ENCODE data around the gene KRTAP1-1. TPM values are rescaled to one million over a fixed set of nuclear protein-coding genes. Genes with fewer than 3 reads are reported as not detected.

Gene KRTAP1-1
- polyA plus RNA-seq, 2 of the 4 experiments (the other 2 are of a cell fraction): not detected

Small RNA genes within 50 kb of the gene (small RNA-seq; reads per million reads assigned to genes)
- gene KRTAP3-4P: 0 reads per million in 6 experiments

Other genes starting within 250 kb of the KRTAP1-1 start
Only the 30 nearest of the 37 such genes appear.
- not detected in 2 replicates for gene KRT12, start 174.2 kb downstream of the KRTAP1-1 start, polyA plus RNA-seq (2011; rRNA removed)
- not detected in 3 replicates for gene KRT12, start 174.2 kb downstream of the KRTAP1-1 start, polyA plus RNA-seq (2017; fragmentation: RNase III; extraction: RNeasy Plus Mini Kit Qiagen cat#74134 plus additional on column Dnase treatment)
- gene KRT20, start 156.2 kb downstream of the KRTAP1-1 start, polyA plus RNA-seq (2011; rRNA removed): 0.28 and 0.34 TPM in 2 replicates
- gene KRT20, start 156.2 kb downstream of the KRTAP1-1 start, polyA plus RNA-seq (2017; fragmentation: RNase III; extraction: RNeasy Plus Mini Kit Qiagen cat#74134 plus additional on column Dnase treatment): not detected in 3 replicates
- gene KRT23, start 103.8 kb downstream of the KRTAP1-1 start, polyA plus RNA-seq (2011; rRNA removed): not detected in 2 replicates
- not detected in 3 replicates for gene KRT23, start 103.8 kb downstream of the KRTAP1-1 start, polyA plus RNA-seq (2017; fragmentation: RNase III; extraction: RNeasy Plus Mini Kit Qiagen cat#74134 plus additional on column Dnase treatment)
- gene KRT39, start 74.5 kb downstream of the KRTAP1-1 start, polyA plus RNA-seq (2011; rRNA removed): not detected in 2 replicates
- not detected in 3 replicates for gene KRT39, start 74.5 kb downstream of the KRTAP1-1 start, polyA plus RNA-seq (2017; fragmentation: RNase III; extraction: RNeasy Plus Mini Kit Qiagen cat#74134 plus additional on column Dnase treatment)
- not detected in 2 replicates for gene KRT40, start 57.1 kb downstream of the KRTAP1-1 start, polyA plus RNA-seq (2011; rRNA removed)
- gene KRT40, start 57.1 kb downstream of the KRTAP1-1 start, polyA plus RNA-seq (2017; fragmentation: RNase III; extraction: RNeasy Plus Mini Kit Qiagen cat#74134 plus additional on column Dnase treatment): not detected in 3 replicates
- gene KRTAP3-3, start 47.3 kb downstream of the KRTAP1-1 start, polyA plus RNA-seq (2011; rRNA removed): not detected in 2 replicates
- not detected in 3 replicates for gene KRTAP3-3, start 47.3 kb downstream of the KRTAP1-1 start, polyA plus RNA-seq (2017; fragmentation: RNase III; extraction: RNeasy Plus Mini Kit Qiagen cat#74134 plus additional on column Dnase treatment)
- gene KRTAP3-2, start 41.5 kb downstream of the KRTAP1-1 start, polyA plus RNA-seq (2011; rRNA removed): not detected in 2 replicates
- gene KRTAP3-2, start 41.5 kb downstream of the KRTAP1-1 start, polyA plus RNA-seq (2017; fragmentation: RNase III; extraction: RNeasy Plus Mini Kit Qiagen cat#74134 plus additional on column Dnase treatment): not detected in 3 replicates
- gene KRTAP3-1, start 32.3 kb downstream of the KRTAP1-1 start, polyA plus RNA-seq (2011; rRNA removed): not detected in 2 replicates
- gene KRTAP3-1, start 32.3 kb downstream of the KRTAP1-1 start, polyA plus RNA-seq (2017; fragmentation: RNase III; extraction: RNeasy Plus Mini Kit Qiagen cat#74134 plus additional on column Dnase treatment): not detected in 3 replicates
- not detected in 2 replicates for gene KRTAP1-5, start 14.2 kb downstream of the KRTAP1-1 start, polyA plus RNA-seq (2011; rRNA removed)
- not detected in 3 replicates for gene KRTAP1-5, start 14.2 kb downstream of the KRTAP1-1 start, polyA plus RNA-seq (2017; fragmentation: RNase III; extraction: RNeasy Plus Mini Kit Qiagen cat#74134 plus additional on column Dnase treatment)
- gene KRTAP1-4, start 11.3 kb downstream of the KRTAP1-1 start, polyA plus RNA-seq (2011; rRNA removed): not detected in 2 replicates
- gene KRTAP1-4, start 11.3 kb downstream of the KRTAP1-1 start, polyA plus RNA-seq (2017; fragmentation: RNase III; extraction: RNeasy Plus Mini Kit Qiagen cat#74134 plus additional on column Dnase treatment): not detected in 3 replicates
- gene KRTAP1-3, start 6.6 kb downstream of the KRTAP1-1 start, polyA plus RNA-seq (2011; rRNA removed): not detected in 2 replicates
- gene KRTAP1-3, start 6.6 kb downstream of the KRTAP1-1 start, polyA plus RNA-seq (2017; fragmentation: RNase III; extraction: RNeasy Plus Mini Kit Qiagen cat#74134 plus additional on column Dnase treatment): not detected in 3 replicates
- gene KRTAP2-1, start 5.9 kb upstream of the KRTAP1-1 start, polyA plus RNA-seq (2011; rRNA removed): not detected in 2 replicates
- not detected in 3 replicates for gene KRTAP2-1, start 5.9 kb upstream of the KRTAP1-1 start, polyA plus RNA-seq (2017; fragmentation: RNase III; extraction: RNeasy Plus Mini Kit Qiagen cat#74134 plus additional on column Dnase treatment)
- gene KRTAP2-2, start 13.8 kb upstream of the KRTAP1-1 start, polyA plus RNA-seq (2011; rRNA removed): not detected in 2 replicates
- gene KRTAP2-2, start 13.8 kb upstream of the KRTAP1-1 start, polyA plus RNA-seq (2017; fragmentation: RNase III; extraction: RNeasy Plus Mini Kit Qiagen cat#74134 plus additional on column Dnase treatment): not detected in 3 replicates
- gene KRTAP2-3, start 18.7 kb upstream of the KRTAP1-1 start, polyA plus RNA-seq (2011; rRNA removed): not detected in 2 replicates
- gene KRTAP2-3, start 18.7 kb upstream of the KRTAP1-1 start, polyA plus RNA-seq (2017; fragmentation: RNase III; extraction: RNeasy Plus Mini Kit Qiagen cat#74134 plus additional on column Dnase treatment): 0.10 TPM in 1 of 3 replicates, not detected in the others
- gene KRTAP2-4, start 24.4 kb upstream of the KRTAP1-1 start, polyA plus RNA-seq (2011; rRNA removed): not detected in 2 replicates
- not detected in 3 replicates for gene KRTAP2-4, start 24.4 kb upstream of the KRTAP1-1 start, polyA plus RNA-seq (2017; fragmentation: RNase III; extraction: RNeasy Plus Mini Kit Qiagen cat#74134 plus additional on column Dnase treatment)
- not detected in 2 replicates for gene KRTAP4-7, start 42.7 kb upstream of the KRTAP1-1 start, polyA plus RNA-seq (2011; rRNA removed)
- not detected in 3 replicates for gene KRTAP4-7, start 42.7 kb upstream of the KRTAP1-1 start, polyA plus RNA-seq (2017; fragmentation: RNase III; extraction: RNeasy Plus Mini Kit Qiagen cat#74134 plus additional on column Dnase treatment)
- gene KRTAP4-8, start 56.7 kb upstream of the KRTAP1-1 start, polyA plus RNA-seq (2011; rRNA removed): not detected in 2 replicates
- not detected in 3 replicates for gene KRTAP4-8, start 56.7 kb upstream of the KRTAP1-1 start, polyA plus RNA-seq (2017; fragmentation: RNase III; extraction: RNeasy Plus Mini Kit Qiagen cat#74134 plus additional on column Dnase treatment)
- not detected in 2 replicates for gene KRTAP4-16, start 60.8 kb upstream of the KRTAP1-1 start, polyA plus RNA-seq (2011; rRNA removed)
- gene KRTAP4-16, start 60.8 kb upstream of the KRTAP1-1 start, polyA plus RNA-seq (2017; fragmentation: RNase III; extraction: RNeasy Plus Mini Kit Qiagen cat#74134 plus additional on column Dnase treatment): not detected in 3 replicates
- not detected in 2 replicates for gene KRTAP4-9, start 63.9 kb upstream of the KRTAP1-1 start, polyA plus RNA-seq (2011; rRNA removed)
- gene KRTAP4-9, start 63.9 kb upstream of the KRTAP1-1 start, polyA plus RNA-seq (2017; fragmentation: RNase III; extraction: RNeasy Plus Mini Kit Qiagen cat#74134 plus additional on column Dnase treatment): not detected in 3 replicates
- gene KRTAP4-11, start 76.9 kb upstream of the KRTAP1-1 start, polyA plus RNA-seq (2011; rRNA removed): not detected in 2 replicates
- gene KRTAP4-11, start 76.9 kb upstream of the KRTAP1-1 start, polyA plus RNA-seq (2017; fragmentation: RNase III; extraction: RNeasy Plus Mini Kit Qiagen cat#74134 plus additional on column Dnase treatment): not detected in 3 replicates
- not detected in 2 replicates for gene KRTAP4-12, start 82.7 kb upstream of the KRTAP1-1 start, polyA plus RNA-seq (2011; rRNA removed)
- gene KRTAP4-12, start 82.7 kb upstream of the KRTAP1-1 start, polyA plus RNA-seq (2017; fragmentation: RNase III; extraction: RNeasy Plus Mini Kit Qiagen cat#74134 plus additional on column Dnase treatment): not detected in 3 replicates
- not detected in 2 replicates for gene KRTAP4-6, start 99.1 kb upstream of the KRTAP1-1 start, polyA plus RNA-seq (2011; rRNA removed)
- gene KRTAP4-6, start 99.1 kb upstream of the KRTAP1-1 start, polyA plus RNA-seq (2017; fragmentation: RNase III; extraction: RNeasy Plus Mini Kit Qiagen cat#74134 plus additional on column Dnase treatment): not detected in 3 replicates
- not detected in 2 replicates for gene KRTAP4-5, start 108.4 kb upstream of the KRTAP1-1 start, polyA plus RNA-seq (2011; rRNA removed)
- gene KRTAP4-5, start 108.4 kb upstream of the KRTAP1-1 start, polyA plus RNA-seq (2017; fragmentation: RNase III; extraction: RNeasy Plus Mini Kit Qiagen cat#74134 plus additional on column Dnase treatment): not detected in 3 replicates
- gene KRTAP4-4, start 119.3 kb upstream of the KRTAP1-1 start, polyA plus RNA-seq (2011; rRNA removed): not detected in 2 replicates
- not detected in 3 replicates for gene KRTAP4-4, start 119.3 kb upstream of the KRTAP1-1 start, polyA plus RNA-seq (2017; fragmentation: RNase III; extraction: RNeasy Plus Mini Kit Qiagen cat#74134 plus additional on column Dnase treatment)
- not detected in 2 replicates for gene KRTAP4-3, start 126.8 kb upstream of the KRTAP1-1 start, polyA plus RNA-seq (2011; rRNA removed)
- not detected in 3 replicates for gene KRTAP4-3, start 126.8 kb upstream of the KRTAP1-1 start, polyA plus RNA-seq (2017; fragmentation: RNase III; extraction: RNeasy Plus Mini Kit Qiagen cat#74134 plus additional on column Dnase treatment)
- gene KRTAP4-2, start 136.8 kb upstream of the KRTAP1-1 start, polyA plus RNA-seq (2011; rRNA removed): not detected in 2 replicates
- not detected in 3 replicates for gene KRTAP4-2, start 136.8 kb upstream of the KRTAP1-1 start, polyA plus RNA-seq (2017; fragmentation: RNase III; extraction: RNeasy Plus Mini Kit Qiagen cat#74134 plus additional on column Dnase treatment)
- gene KRTAP4-1, start 143.5 kb upstream of the KRTAP1-1 start, polyA plus RNA-seq (2011; rRNA removed): 0.32 TPM in 2 replicates
- gene KRTAP4-1, start 143.5 kb upstream of the KRTAP1-1 start, polyA plus RNA-seq (2017; fragmentation: RNase III; extraction: RNeasy Plus Mini Kit Qiagen cat#74134 plus additional on column Dnase treatment): 0.12 TPM in 2 of 3 replicates, not detected in the other
- not detected in 2 replicates for gene KRTAP9-1, start 148.4 kb upstream of the KRTAP1-1 start, polyA plus RNA-seq (2011; rRNA removed)
- gene KRTAP9-1, start 148.4 kb upstream of the KRTAP1-1 start, polyA plus RNA-seq (2017; fragmentation: RNase III; extraction: RNeasy Plus Mini Kit Qiagen cat#74134 plus additional on column Dnase treatment): not detected in 3 replicates
- gene KRTAP9-2, start 185.2 kb upstream of the KRTAP1-1 start, polyA plus RNA-seq (2011; rRNA removed): not detected in 2 replicates
- gene KRTAP9-2, start 185.2 kb upstream of the KRTAP1-1 start, polyA plus RNA-seq (2017; fragmentation: RNase III; extraction: RNeasy Plus Mini Kit Qiagen cat#74134 plus additional on column Dnase treatment): not detected in 3 replicates
- gene KRTAP9-3, start 191.0 kb upstream of the KRTAP1-1 start, polyA plus RNA-seq (2011; rRNA removed): not detected in 2 replicates
- gene KRTAP9-3, start 191.0 kb upstream of the KRTAP1-1 start, polyA plus RNA-seq (2017; fragmentation: RNase III; extraction: RNeasy Plus Mini Kit Qiagen cat#74134 plus additional on column Dnase treatment): not detected in 3 replicates

Measured in A549 (cell line).